HEK293 (cell line): ENCODE measurements around the gene SLC22A31.

Experiments
- AEBP2 ChIP-seq: fragments of 450-650 bp; formaldehyde crosslinking; IDR thresholded peaks from 2 replicates; pipeline ENCODE4 v1.5.1; 2016; ENCODE audit warnings: missing biosample characterization, missing genetic modification characterization, borderline replicate concordance
- BCL11A ChIP-seq: fragments of 450-650 bp; formaldehyde crosslinking; IDR thresholded peaks from 2 replicates; pipeline ENCODE4 v1.5.1; 2016; ENCODE audit warnings: low read depth, missing biosample characterization, missing genetic modification characterization
- BCL11B ChIP-seq: fragments of 450-650 bp; formaldehyde crosslinking; IDR thresholded peaks from 2 replicates; pipeline ENCODE4 v1.5.1; 2016; ENCODE audit warnings: low read depth, missing biosample characterization, missing genetic modification characterization
- HOXD13 ChIP-seq: sonication (generic); formaldehyde crosslinking; IDR thresholded peaks from 2 replicates; pipeline ENCODE4 v1.8.0; 2022; ENCODE audit warnings: missing genetic modification reagents, borderline replicate concordance
- MEIS1 ChIP-seq: sonication (generic); formaldehyde crosslinking; IDR thresholded peaks from 2 replicates; pipeline ENCODE4 v1.8.1; 2022; ENCODE audit warnings: missing genetic modification reagents, mild to moderate bottlenecking, borderline replicate concordance
- PRDM1 ChIP-seq: fragments of 450-650 bp; formaldehyde crosslinking; IDR thresholded peaks from 2 replicates; pipeline ENCODE4; 2016; ENCODE audit warnings: missing biosample characterization, missing genetic modification characterization
- PRDM4 ChIP-seq: fragments of 450-650 bp; formaldehyde crosslinking; IDR thresholded peaks from 2 replicates; pipeline ENCODE4 v1.5.1; 2017; ENCODE audit warnings: missing biosample characterization, missing genetic modification characterization
- SP7 ChIP-seq: fragments of 450-650 bp; formaldehyde crosslinking; IDR thresholded peaks from 2 replicates; pipeline ENCODE4 v1.5.1; 2016; ENCODE audit warnings: missing biosample characterization, missing genetic modification characterization
- TRIM28 ChIP-seq: IDR thresholded peaks from 2 replicates; pipeline ENCODE4 v1.6.1; 2011; ENCODE audit warnings: low read length, control low read depth, borderline replicate concordance
- ZBTB1 ChIP-seq: fragments of 450-650 bp; formaldehyde crosslinking; IDR thresholded peaks from 2 replicates; pipeline ENCODE4 v1.5.1; 2016; ENCODE audit warnings: missing biosample characterization, missing genetic modification characterization
- ZBTB10 ChIP-seq: fragments of 450-650 bp; formaldehyde crosslinking; IDR thresholded peaks from 2 replicates; pipeline ENCODE4 v1.5.1; 2016; ENCODE audit warnings: missing biosample characterization, missing genetic modification characterization
- ZBTB48 ChIP-seq: fragments of 450-650 bp; formaldehyde crosslinking; IDR thresholded peaks from 2 replicates; pipeline ENCODE4 v1.5.1; 2016; ENCODE audit warnings: missing biosample characterization, missing genetic modification characterization
- ZBTB6 ChIP-seq: fragments of 450-650 bp; formaldehyde crosslinking; IDR thresholded peaks from 2 replicates; pipeline ENCODE4 v1.5.1; 2017; ENCODE audit warnings: missing biosample characterization, missing genetic modification characterization
- ZIC2 ChIP-seq: fragments of 450-650 bp; formaldehyde crosslinking; IDR thresholded peaks from 2 replicates; pipeline ENCODE4 v1.5.1; 2016; ENCODE audit warnings: missing biosample characterization, missing genetic modification characterization
- ZNF133 ChIP-seq: fragments of 450-650 bp; formaldehyde crosslinking; IDR thresholded peaks from 2 replicates; pipeline ENCODE4 v1.5.1; 2016; ENCODE audit warnings: missing biosample characterization, missing genetic modification characterization
- ZNF157 ChIP-seq: fragments of 450-650 bp; formaldehyde crosslinking; IDR thresholded peaks from 2 replicates; pipeline ENCODE4 v1.5.1; 2016; ENCODE audit warnings: missing biosample characterization, missing genetic modification characterization
- ZNF174 ChIP-seq: fragments of 450-650 bp; formaldehyde crosslinking; IDR thresholded peaks from 2 replicates; pipeline ENCODE4 v1.5.0; 2017; ENCODE audit warnings: missing biosample characterization, mild to moderate bottlenecking, missing genetic modification characterization
- ZNF214 ChIP-seq: fragments of 450-650 bp; formaldehyde crosslinking; IDR thresholded peaks from 2 replicates; pipeline ENCODE4 v1.5.1; 2017; ENCODE audit warnings: missing biosample characterization, mild to moderate bottlenecking, missing genetic modification characterization, borderline replicate concordance
- ZNF23 ChIP-seq: fragments of 450-650 bp; formaldehyde crosslinking; IDR thresholded peaks from 2 replicates; pipeline ENCODE4 v1.5.1; 2016; ENCODE audit warnings: missing biosample characterization, missing genetic modification characterization, borderline replicate concordance
- ZNF366 ChIP-seq: fragments of 450-650 bp; formaldehyde crosslinking; conservative IDR thresholded peaks from 2 replicates; pipeline ENCODE4 v1.5.1; 2016; ENCODE audit warnings: missing biosample characterization, missing genetic modification characterization
- ZNF391 ChIP-seq: fragments of 450-650 bp; formaldehyde crosslinking; IDR thresholded peaks from 2 replicates; pipeline ENCODE4 v1.5.1; 2016; ENCODE audit warnings: low read depth, missing biosample characterization, missing genetic modification characterization, borderline replicate concordance
- ZNF423 ChIP-seq: fragments of 450-650 bp; formaldehyde crosslinking; IDR thresholded peaks from 2 replicates; pipeline ENCODE4 v1.5.1; 2016; ENCODE audit warnings: missing biosample characterization, missing genetic modification characterization
- ZNF433 ChIP-seq: fragments of 450-650 bp; formaldehyde crosslinking; IDR thresholded peaks from 2 replicates; pipeline ENCODE4 v1.5.1; 2016; ENCODE audit warnings: missing biosample characterization, missing genetic modification characterization, low read depth
- ZNF544 ChIP-seq: fragments of 450-650 bp; formaldehyde crosslinking; IDR thresholded peaks from 2 replicates; pipeline ENCODE4 v1.5.0; 2017; ENCODE audit warnings: missing biosample characterization, missing genetic modification characterization
- ZNF549 ChIP-seq: fragments of 450-650 bp; IDR thresholded peaks from 2 replicates; pipeline ENCODE4 v1.5.1; 2018; ENCODE audit warnings: missing biosample characterization, missing genetic modification characterization, mild to moderate bottlenecking, inconsistent platforms, moderate library complexity
- ZNF610 ChIP-seq: fragments of 450-650 bp; formaldehyde crosslinking; IDR thresholded peaks from 2 replicates; pipeline ENCODE4 v1.5.1; 2016; ENCODE audit warnings: missing biosample characterization, missing genetic modification characterization, borderline replicate concordance
- ZNF654 ChIP-seq: fragments of 450-650 bp; formaldehyde crosslinking; IDR thresholded peaks from 2 replicates; pipeline ENCODE4 v1.5.1; 2016; ENCODE audit warnings: low read depth, missing biosample characterization, missing genetic modification characterization
- ZNF658 ChIP-seq: fragments of 450-650 bp; formaldehyde crosslinking; IDR thresholded peaks from 2 replicates; pipeline ENCODE4; 2016; ENCODE audit warnings: missing biosample characterization, missing genetic modification characterization
- ZNF660 ChIP-seq: fragments of 450-650 bp; IDR thresholded peaks from 2 replicates; pipeline ENCODE4 v1.5.1; 2018; ENCODE audit warnings: missing biosample characterization, mild to moderate bottlenecking, missing genetic modification characterization
- ZNF747 ChIP-seq: fragments of 450-650 bp; formaldehyde crosslinking; IDR thresholded peaks from 2 replicates; pipeline ENCODE4 v1.5.1; 2016; ENCODE audit warnings: missing biosample characterization, missing genetic modification characterization
- ZNF76 ChIP-seq: fragments of 450-650 bp; formaldehyde crosslinking; IDR thresholded peaks from 2 replicates; pipeline ENCODE4; 2016; ENCODE audit warnings: low read depth, missing biosample characterization, missing genetic modification characterization, borderline replicate concordance
- ZSCAN18 ChIP-seq: fragments of 450-650 bp; formaldehyde crosslinking; IDR thresholded peaks from 2 replicates; pipeline ENCODE4 v1.5.1; 2016; ENCODE audit warnings: missing biosample characterization, missing genetic modification characterization

SLC22A31 gene

GRCh38 chr16:89241187-89242007, 41.1 kb upstream of the SLC22A31 start (continued):
- TF ChIP-seq ZNF654 (tag by site-specific recombination) = no peak
- no peak for TF ChIP-seq ZBTB10
- no peak for TF ChIP-seq TRIM28
- peak; percentile 98 for TF ChIP-seq ZBTB48 (tag by site-specific recombination)
- no peak for TF ChIP-seq ZSCAN18 (tag by site-specific recombination)
- no peak for TF ChIP-seq PRDM1 (tag by site-specific recombination)
- TF ChIP-seq ZNF544 (tag by site-specific recombination) = no peak
- no peak for TF ChIP-seq ZNF174 (tag by site-specific recombination)
- peak; percentile 46; the same call in 1 of the 2 replicates for TF ChIP-seq ZNF76 (tag by site-specific recombination)
- no peak for TF ChIP-seq ZNF433 (tag by site-specific recombination)
- TF ChIP-seq MEIS1 (CRISPR knock-in tag) = no peak
- no peak for TF ChIP-seq ZNF747 (tag by site-specific recombination)
- TF ChIP-seq ZNF391 (tag by site-specific recombination) = no peak
- no peak for TF ChIP-seq ZIC2 (tag by site-specific recombination)
- TF ChIP-seq ZNF658 (tag by site-specific recombination) = no peak
- TF ChIP-seq ZNF366 (tag by site-specific recombination) = peak; percentile 98
- no peak for TF ChIP-seq ZNF423 (tag by site-specific recombination)
- TF ChIP-seq ZNF660 (tag by site-specific recombination) = peak; percentile 15; the same call in 1 of the 2 replicates
- no peak for TF ChIP-seq ZBTB6 (tag by site-specific recombination)
- no peak for TF ChIP-seq HOXD13 (CRISPR knock-in tag)
- TF ChIP-seq BCL11B = no peak
- no peak for TF ChIP-seq ZNF133 (tag by site-specific recombination)
- TF ChIP-seq ZNF23 (tag by site-specific recombination) = no peak
- no peak for TF ChIP-seq ZBTB1 (tag by site-specific recombination)
- TF ChIP-seq PRDM4 (tag by site-specific recombination) = no peak; the same call in 1 of the 2 replicates
- no peak for TF ChIP-seq ZNF214 (tag by site-specific recombination)
- TF ChIP-seq ZNF157 (tag by site-specific recombination) = no peak
- TF ChIP-seq ZNF549 (tag by site-specific recombination) = no peak
- no peak for TF ChIP-seq AEBP2 (tag by site-specific recombination)
- TF ChIP-seq ZNF610 = no peak
- 0 out of 2 replicates have a peak, but pooled peaks have one; percentile 30 for TF ChIP-seq SP7
- TF ChIP-seq BCL11A (tag by site-specific recombination) = no peak
